GM19025 (cell line): ENCODE results near the gene GUCY2D.

Experiments
- ATAC-seq: cut with Tn5 transposase; IDR thresholded peaks from one replicate; pipeline ENCODE4 v1.9.1; 2021; ENCODE audit warnings: mild to moderate bottlenecking, low read depth, moderate library complexity; ENCODE audit not compliant: unreplicated experiment

Gene GUCY2D

GRCh38 chr17:7989781-7990655 is 12.4 kb upstream of the GUCY2D start:
- ATAC-seq, result peak; percentile 76

DNA sequence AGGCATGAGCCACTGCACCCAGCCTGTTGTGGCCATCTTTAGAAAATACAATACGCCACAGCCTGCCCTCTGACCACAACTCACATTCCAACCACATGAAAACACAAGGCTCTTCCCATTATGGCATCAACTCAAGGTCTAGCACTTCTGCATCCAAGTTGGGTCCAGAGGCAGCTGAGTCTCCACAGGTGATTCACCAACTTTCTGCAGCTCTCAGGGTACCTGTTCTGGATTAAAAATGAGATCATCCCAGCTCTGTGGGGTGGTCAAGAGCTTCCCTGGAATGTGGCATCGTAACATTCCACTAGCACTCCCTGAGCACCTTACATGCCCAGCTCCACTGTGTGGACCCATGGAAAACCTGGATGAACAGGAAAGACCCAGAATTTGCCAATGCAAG is 9.9 kb upstream of the GUCY2D start:
- ATAC-seq, result no peak

- no peak for ATAC-seq
These were observed 9.5 kb upstream of the GUCY2D start for GRCh38 chr17:7992924-7993323.

- no peak for ATAC-seq
These were observed 8.3 kb upstream of the GUCY2D start for GRCh38 chr17:7993972-7994589.

DNA sequence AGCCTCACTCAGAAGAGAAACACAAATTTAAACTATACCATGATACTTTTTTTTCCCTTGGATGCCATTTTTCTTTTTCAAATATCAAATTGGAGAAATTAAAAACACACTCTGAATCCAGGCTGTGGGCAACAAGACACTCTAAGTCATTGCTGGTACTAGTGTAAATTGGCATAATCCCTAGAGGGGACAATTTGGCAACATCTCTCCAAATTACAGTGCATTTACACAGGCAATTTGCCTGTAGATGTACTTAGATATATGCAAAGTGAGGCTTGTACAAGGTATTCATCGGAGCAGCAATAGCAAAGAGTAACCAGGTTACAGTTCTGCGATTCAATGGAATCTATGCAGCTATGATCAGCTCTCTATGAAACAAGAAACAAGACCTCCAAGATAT is 6.7 kb upstream of the GUCY2D start:
- no peak for ATAC-seq

GRCh38 chr17:7997186-7997585 is 5.2 kb upstream of the GUCY2D start:
- ATAC-seq, result no peak

- ATAC-seq, result no peak
These were observed 542 bp downstream of the GUCY2D start for GRCh38 chr17:8002721-8003593.

DNA sequence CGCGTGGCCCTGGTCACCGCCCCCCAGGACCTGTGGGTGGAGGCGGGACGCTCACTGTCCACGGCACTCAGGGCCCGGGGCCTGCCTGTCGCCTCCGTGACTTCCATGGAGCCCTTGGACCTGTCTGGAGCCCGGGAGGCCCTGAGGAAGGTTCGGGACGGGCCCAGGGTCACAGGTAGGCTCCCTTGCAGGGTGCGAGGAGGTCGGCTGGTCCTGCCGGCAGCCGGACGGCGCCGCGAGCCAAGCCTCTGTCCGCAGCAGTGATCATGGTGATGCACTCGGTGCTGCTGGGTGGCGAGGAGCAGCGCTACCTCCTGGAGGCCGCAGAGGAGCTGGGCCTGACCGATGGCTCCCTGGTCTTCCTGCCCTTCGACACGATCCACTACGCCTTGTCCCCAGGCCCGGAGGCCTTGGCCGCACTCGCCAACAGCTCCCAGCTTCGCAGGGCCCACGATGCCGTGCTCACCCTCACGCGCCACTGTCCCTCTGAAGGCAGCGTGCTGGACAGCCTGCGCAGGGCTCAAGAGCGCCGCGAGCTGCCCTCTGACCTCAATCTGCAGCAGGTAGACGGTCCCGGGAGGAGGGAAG is 1.3 kb downstream of the GUCY2D start:
- ATAC-seq, result no peak

GRCh38 chr17:8004899-8005298 is 2.5 kb downstream of the GUCY2D start:
- no peak for ATAC-seq

GRCh38 chr17:8005357-8005756 is 2.9 kb downstream of the GUCY2D start:
- no peak for ATAC-seq

- peak; percentile 55 for ATAC-seq
These were observed 3.7 kb downstream of the GUCY2D start for GRCh38 chr17:8005967-8006730.

GRCh38 chr17:8006836-8007680 is 4.6 kb downstream of the GUCY2D start:
- ATAC-seq, result no peak

GRCh38 chr17:8007836-8008235 is 5.4 kb downstream of the GUCY2D start:
- ATAC-seq, result no peak

DNA sequence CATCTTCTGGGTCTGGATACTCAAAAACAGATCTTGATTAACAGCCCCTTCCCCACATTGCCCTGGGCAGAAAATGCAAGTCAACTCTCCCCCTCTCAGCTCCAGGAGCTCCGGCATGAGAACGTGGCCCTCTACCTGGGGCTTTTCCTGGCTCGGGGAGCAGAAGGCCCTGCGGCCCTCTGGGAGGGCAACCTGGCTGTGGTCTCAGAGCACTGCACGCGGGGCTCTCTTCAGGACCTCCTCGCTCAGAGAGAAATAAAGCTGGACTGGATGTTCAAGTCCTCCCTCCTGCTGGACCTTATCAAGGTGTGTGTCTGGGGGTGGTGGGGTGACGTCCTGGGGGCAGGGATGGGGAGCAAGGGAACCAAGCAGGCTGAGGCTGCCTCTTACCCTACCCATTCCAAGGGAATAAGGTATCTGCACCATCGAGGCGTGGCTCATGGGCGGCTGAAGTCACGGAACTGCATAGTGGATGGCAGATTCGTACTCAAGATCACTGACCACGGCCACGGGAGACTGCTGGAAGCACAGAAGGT is 9.7 kb downstream of the GUCY2D start:
- ATAC-seq, result no peak

GRCh38 chr17:8012996-8013640 is 10.7 kb downstream of the GUCY2D start:
- no peak for ATAC-seq

GRCh38 chr17:8013731-8014557 is 11.5 kb downstream of the GUCY2D start:
- no peak for ATAC-seq

DNA sequence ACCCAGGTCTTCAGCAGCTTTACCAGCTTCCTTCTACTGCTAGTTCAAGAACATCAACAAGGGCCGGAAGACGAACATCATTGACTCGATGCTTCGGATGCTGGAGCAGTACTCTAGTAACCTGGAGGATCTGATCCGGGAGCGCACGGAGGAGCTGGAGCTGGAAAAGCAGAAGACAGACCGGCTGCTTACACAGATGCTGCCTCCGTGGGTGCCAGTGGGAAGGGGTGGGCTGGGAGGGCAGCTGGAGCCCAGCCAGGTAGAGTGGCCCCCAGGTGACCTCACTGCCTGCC is 12.1 kb downstream of the GUCY2D start:
- ATAC-seq, result no peak
